Measurements from ENCODE around the gene STIMATE.

STIMATE gene

DNA sequence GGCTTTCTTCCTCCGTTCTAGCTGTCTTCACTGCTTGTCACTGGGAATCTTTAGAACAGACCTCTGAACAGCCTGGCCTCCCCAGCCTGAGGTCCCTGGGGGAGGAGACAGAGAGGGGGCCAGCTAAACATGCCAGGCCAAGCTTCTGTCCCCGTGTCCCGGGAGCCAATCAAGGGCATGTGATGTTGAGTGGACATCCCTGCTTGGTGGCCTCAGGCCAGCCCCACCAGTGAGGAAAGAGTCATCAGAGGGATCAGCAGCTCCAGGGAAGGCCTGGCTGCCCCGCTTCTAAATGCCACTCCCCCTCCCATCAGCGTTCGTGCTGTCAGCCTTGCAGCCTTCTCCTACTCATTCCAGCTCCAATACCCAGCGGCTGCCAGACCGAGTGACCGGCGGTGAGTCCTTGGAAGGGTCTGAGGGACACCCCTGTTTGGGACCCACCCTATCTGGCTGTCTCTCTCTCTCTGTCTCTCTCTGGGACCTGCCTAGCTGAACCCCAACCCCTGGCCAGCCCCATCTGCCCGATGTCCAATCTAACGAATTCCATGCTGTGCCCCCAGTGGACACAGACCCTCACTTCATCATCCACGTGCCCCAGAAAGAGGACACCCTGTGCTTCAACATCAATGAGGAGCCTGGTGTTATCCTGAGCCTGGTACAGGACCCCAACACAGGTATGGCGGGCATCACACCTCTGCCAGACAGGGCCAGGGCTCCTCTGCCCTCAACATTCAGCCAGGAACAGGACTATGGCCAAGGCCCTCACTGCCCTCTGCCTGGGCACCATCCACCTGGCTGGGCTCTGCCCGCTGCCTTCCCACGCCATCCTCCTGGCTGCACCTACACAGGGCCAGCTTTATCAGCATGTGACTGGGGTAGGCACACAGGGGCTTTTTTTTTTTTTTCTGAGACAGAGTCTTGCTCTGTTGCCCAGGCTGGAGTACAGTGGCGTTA lies 109.4 kb downstream of the STIMATE start:
- no peak for TF ChIP-seq REST (IDR thresholded peaks at IDR 0.05; ENCODE audit: insufficient read depth in 1 of 2, low read depth in 2 of 2, low read length in 2 of 2)
- no peak for TF ChIP-seq SIN3A (IDR thresholded peaks at IDR 0.05; ENCODE audit: borderline replicate concordance, insufficient read depth, low read length)

DNA sequence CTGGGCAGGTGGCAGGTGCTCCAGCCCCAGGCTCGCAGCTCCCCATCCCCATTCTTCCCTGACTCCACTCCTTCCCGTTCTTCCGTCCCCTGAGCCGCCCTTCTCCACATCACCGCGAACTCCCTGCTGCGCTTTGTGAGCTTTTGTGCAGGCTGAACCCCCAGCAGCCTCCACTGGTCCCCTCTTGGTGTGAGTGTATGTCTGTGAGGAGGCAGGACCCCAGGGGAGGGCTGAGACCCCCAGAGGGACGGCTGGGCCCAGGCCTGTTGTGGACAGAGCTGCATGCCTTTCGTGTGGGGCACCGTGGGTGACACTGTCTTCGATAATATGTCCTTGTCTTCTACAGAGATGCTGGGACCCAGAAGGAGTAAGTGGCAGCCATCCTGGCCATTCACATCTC lies 110.1 kb downstream of the STIMATE start:
- TF ChIP-seq POLR2AphosphoS5 (IDR thresholded peaks at IDR 0.05; ENCODE audit: low read depth, low read length) (no peak), FOXP2 (optimal IDR thresholded peaks at IDR 0.05; ENCODE audit: borderline replicate concordance, extremely low read depth, extremely low read length, insufficient read depth) (no peak), TAF1 (IDR thresholded peaks at IDR 0.05; ENCODE audit: borderline replicate concordance, insufficient read depth, low read length) (no peak), REST (IDR thresholded peaks at IDR 0.05; ENCODE audit: insufficient read depth in 1 of 2, low read depth in 2 of 2, low read length in 2 of 2) (no peak), SIN3A (IDR thresholded peaks at IDR 0.05; ENCODE audit: borderline replicate concordance, insufficient read depth, low read length) (no peak)
